ENCODE results near the gene NRXN3.

DNA sequence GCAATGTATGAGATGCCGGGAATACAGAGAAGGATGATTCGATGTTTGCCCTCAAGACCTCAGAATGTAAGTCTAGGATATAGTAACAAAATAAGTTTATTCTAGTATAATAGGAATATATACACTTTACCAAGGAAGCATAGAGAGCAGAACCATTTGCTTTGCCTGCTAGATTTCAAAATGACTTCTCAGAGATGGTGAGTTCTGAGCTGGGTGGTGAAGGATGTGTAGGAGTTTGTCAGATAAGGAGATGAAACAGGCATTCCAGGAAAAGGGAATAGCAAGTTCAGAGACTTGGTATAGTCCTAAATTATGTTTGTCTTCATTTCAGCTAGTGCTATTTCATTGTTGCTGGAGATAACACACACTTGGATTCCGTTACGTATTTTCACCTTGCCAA, 1385.3 kb downstream of the NRXN3 start:
- TF ChIP-seq GTF2F1 (IDR thresholded peaks at IDR 0.05; ENCODE audit: low read length) (no peak), PHF8 (CRISPR knock-in tag; IDR thresholded peaks at IDR 0.05) (no peak), FOXK2 (IDR thresholded peaks at IDR 0.05) (no peak), ARNT (IDR thresholded peaks at IDR 0.05) (no peak), ZBTB8A (CRISPR knock-in tag; IDR thresholded peaks at IDR 0.05; ENCODE audit: borderline replicate concordance, low read depth) (no peak), EZH2 (conservative IDR thresholded peaks at IDR 0.05; ENCODE audit: low read depth, low read length) (no peak), RBM39 (IDR thresholded peaks at IDR 0.05; ENCODE audit: low read depth, low read length, poor library complexity, severe bottlenecking) (no peak)

Measured in HepG2 (cell line).